ENCODE measurements around the gene ENKD1. TPM values are rescaled to one million over a fixed set of nuclear protein-coding genes. Genes with fewer than 3 reads are reported as not detected.

Gene ENKD1
- total and polyA plus RNA-seq, 4 donors: 9.5 to 30.2 (median 29.1) TPM

- peak within 1 kb of the TSS; percentile 97 for H3K27ac ChIP-seq (ENCODE audit: low read depth, low read length)
- H3K36me3 ChIP-seq (ENCODE audit: control insufficient read depth, insufficient read depth, low read length): peaks cover 74% of the 10 kb centered on the region
- WGBS (ENCODE audit: insufficient coverage): under 1% methylated on average over 83 of the region's 83 CpGs
Measured at GRCh38 chr16:67659675-67660563, 6.6 kb downstream of the ENKD1 start, which contains the start of gene ACD. Gene ACD (minus strand): TSS chr16:67660260. CDS start chr16:67660220, 40 bp downstream.

GRCh38 chr16:67658849-67659674, 7.5 kb downstream of the ENKD1 start:
- H3K27me3 ChIP-seq (ENCODE audit: control insufficient read depth, insufficient read depth, low read length): peaks cover 8% of the 10 kb centered on the region
- H3K36me3 ChIP-seq (ENCODE audit: control insufficient read depth, insufficient read depth, low read length): peaks cover 75% of the 10 kb centered on the region
- DNase-seq (ENCODE audit: low read depth in 4 of 6, low spot score in 6 of 6): no peak
- H3K9me3 ChIP-seq (ENCODE audit: control insufficient read depth, insufficient read depth, low read length): no peaks in the 10 kb centered on the region
- H3K4me1 ChIP-seq (ENCODE audit: control insufficient read depth, insufficient read depth, low read length): peaks cover 54% of the 10 kb centered on the region
- WGBS (ENCODE audit: insufficient coverage): 39% methylated on average over 17 of the region's 21 CpGs
- peak overlapping the region; percentile 85 for H3K4me3 ChIP-seq (ENCODE audit: low read depth, low read length)
- no peak overlapping the region for H3K27ac ChIP-seq (ENCODE audit: low read depth, low read length)

More at GRCh38 chr16:67659675-67660563, 6.6 kb downstream of the ENKD1 start, which contains the start of gene ACD:
- DNase-seq (ENCODE audit: low read depth in 4 of 6, low spot score in 6 of 6): peak; percentile 91 to 98 (median 92)
- Histone ChIP-seq H3K9me3 (ENCODE audit: control insufficient read depth, insufficient read depth, low read length) (no peaks in the 10 kb centered on the region), H3K4me3 (ENCODE audit: low read depth, low read length) (peak within 1 kb of the TSS; percentile 85), H3K27me3 (ENCODE audit: control insufficient read depth, insufficient read depth, low read length) (no peaks in the 10 kb centered on the region), H3K4me1 (ENCODE audit: control insufficient read depth, insufficient read depth, low read length) (peaks cover 51% of the 10 kb centered on the region)

GRCh38 chr16:67657751-67658518, 8.6 kb downstream of the ENKD1 start:
- 100% methylated on average over 10 of the region's 18 CpGs for WGBS (ENCODE audit: insufficient coverage)
- Histone ChIP-seq H3K9me3 (ENCODE audit: control insufficient read depth, insufficient read depth, low read length) (no peaks in the 10 kb centered on the region), H3K36me3 (ENCODE audit: control insufficient read depth, insufficient read depth, low read length) (peaks cover 64% of the 10 kb centered on the region), H3K4me3 (ENCODE audit: low read depth, low read length) (no peak overlapping the region), H3K27ac (ENCODE audit: low read depth, low read length) (no peak overlapping the region), H3K4me1 (ENCODE audit: control insufficient read depth, insufficient read depth, low read length) (peaks cover 53% of the 10 kb centered on the region), H3K27me3 (ENCODE audit: control insufficient read depth, insufficient read depth, low read length) (peaks cover 18% of the 10 kb centered on the region)
- DNase-seq (ENCODE audit: low read depth in 4 of 6, low spot score in 6 of 6): no peak

- no peak for DNase-seq (ENCODE audit: low read depth in 4 of 6, low spot score in 6 of 6)
- Histone ChIP-seq H3K4me3 (ENCODE audit: low read depth, low read length) (no peak overlapping the region), H3K27me3 (ENCODE audit: control insufficient read depth, insufficient read depth, low read length) (peaks cover 23% of the 10 kb centered on the region), H3K9me3 (ENCODE audit: control insufficient read depth, insufficient read depth, low read length) (no peaks in the 10 kb centered on the region), H3K27ac (ENCODE audit: low read depth, low read length) (no peak overlapping the region), H3K36me3 (ENCODE audit: control insufficient read depth, insufficient read depth, low read length) (peaks cover 56% of the 10 kb centered on the region), H3K4me1 (ENCODE audit: control insufficient read depth, insufficient read depth, low read length) (peaks cover 52% of the 10 kb centered on the region)
- 95% methylated on average over 10 of the region's 16 CpGs for WGBS (ENCODE audit: insufficient coverage)
Measured at GRCh38 chr16:67657017-67657608, 9.4 kb downstream of the ENKD1 start.

- 79% methylated on average over 8 of the region's 9 CpGs for WGBS (ENCODE audit: insufficient coverage)
- DNase-seq (ENCODE audit: low read depth in 4 of 6, low spot score in 6 of 6): no peak
- Histone ChIP-seq H3K27me3 (ENCODE audit: control insufficient read depth, insufficient read depth, low read length) (peaks cover 29% of the 10 kb centered on the region), H3K9me3 (ENCODE audit: control insufficient read depth, insufficient read depth, low read length) (no peaks in the 10 kb centered on the region), H3K4me1 (ENCODE audit: control insufficient read depth, insufficient read depth, low read length) (peaks cover 46% of the 10 kb centered on the region), H3K4me3 (ENCODE audit: low read depth, low read length) (no peak overlapping the region), H3K36me3 (ENCODE audit: control insufficient read depth, insufficient read depth, low read length) (peaks cover 49% of the 10 kb centered on the region), H3K27ac (ENCODE audit: low read depth, low read length) (no peak overlapping the region)
Measured at GRCh38 chr16:67656344-67657016, 10.1 kb downstream of the ENKD1 start.

GRCh38 chr16:67655363-67655762, 11.2 kb downstream of the ENKD1 start:
- peaks cover 40% of the 10 kb centered on the region for H3K27me3 ChIP-seq (ENCODE audit: control insufficient read depth, insufficient read depth, low read length)
- H3K9me3 ChIP-seq (ENCODE audit: control insufficient read depth, insufficient read depth, low read length): no peaks in the 10 kb centered on the region
- DNase-seq (ENCODE audit: low read depth in 4 of 6, low spot score in 6 of 6): no peak
- WGBS (ENCODE audit: insufficient coverage): 58% methylated on average over 4 of the region's 4 CpGs
- no peak overlapping the region for H3K27ac ChIP-seq (ENCODE audit: low read depth, low read length)
- peaks cover 48% of the 10 kb centered on the region for H3K36me3 ChIP-seq (ENCODE audit: control insufficient read depth, insufficient read depth, low read length)
- peaks cover 37% of the 10 kb centered on the region for H3K4me1 ChIP-seq (ENCODE audit: control insufficient read depth, insufficient read depth, low read length)
- H3K4me3 ChIP-seq (ENCODE audit: low read depth, low read length): no peak overlapping the region

- H3K27me3 ChIP-seq (ENCODE audit: control insufficient read depth, insufficient read depth, low read length): peaks cover 49% of the 10 kb centered on the region
- peaks cover 46% of the 10 kb centered on the region for H3K36me3 ChIP-seq (ENCODE audit: control insufficient read depth, insufficient read depth, low read length)
- 58% methylated on average over 30 of the region's 30 CpGs for WGBS (ENCODE audit: insufficient coverage)
- H3K27ac ChIP-seq (ENCODE audit: low read depth, low read length): no peak overlapping the region
- DNase-seq (ENCODE audit: low read depth in 4 of 6, low spot score in 6 of 6): no peak
- H3K9me3 ChIP-seq (ENCODE audit: control insufficient read depth, insufficient read depth, low read length): no peaks in the 10 kb centered on the region
- H3K4me3 ChIP-seq (ENCODE audit: low read depth, low read length): no peak overlapping the region
- peaks cover 39% of the 10 kb centered on the region for H3K4me1 ChIP-seq (ENCODE audit: control insufficient read depth, insufficient read depth, low read length)
Measured at GRCh38 chr16:67654403-67654911, 12.1 kb downstream of the ENKD1 start.

GRCh38 chr16:67653789-67654402, 12.7 kb downstream of the ENKD1 start:
- H3K27ac ChIP-seq (ENCODE audit: low read depth, low read length): no peak overlapping the region

More at GRCh38 chr16:67653789-67654402, 12.7 kb downstream of the ENKD1 start:
- DNase-seq (ENCODE audit: low read depth in 4 of 6, low spot score in 6 of 6): no peak
- H3K36me3 ChIP-seq (ENCODE audit: control insufficient read depth, insufficient read depth, low read length): peaks cover 41% of the 10 kb centered on the region
- H3K27me3 ChIP-seq (ENCODE audit: control insufficient read depth, insufficient read depth, low read length): peaks cover 55% of the 10 kb centered on the region
- H3K4me3 ChIP-seq (ENCODE audit: low read depth, low read length): no peak overlapping the region
- no peaks in the 10 kb centered on the region for H3K9me3 ChIP-seq (ENCODE audit: control insufficient read depth, insufficient read depth, low read length)
- WGBS (ENCODE audit: insufficient coverage): 29% methylated on average over 22 of the region's 25 CpGs
- H3K4me1 ChIP-seq (ENCODE audit: control insufficient read depth, insufficient read depth, low read length): peaks cover 38% of the 10 kb centered on the region

All from spinal cord (tissue), 10 donors.